ENCODE data around the gene CTNNBL1. TPM values are rescaled to one million over a fixed set of nuclear protein-coding genes. Genes with fewer than 3 reads are reported as not detected.

Gene CTNNBL1
- total RNA-seq, 3 donors from 2014 or later (not counting 1 experiment from before 2014, with no cell fraction given): 59.1 to 75.6 (median 67.6) TPM

DNA sequence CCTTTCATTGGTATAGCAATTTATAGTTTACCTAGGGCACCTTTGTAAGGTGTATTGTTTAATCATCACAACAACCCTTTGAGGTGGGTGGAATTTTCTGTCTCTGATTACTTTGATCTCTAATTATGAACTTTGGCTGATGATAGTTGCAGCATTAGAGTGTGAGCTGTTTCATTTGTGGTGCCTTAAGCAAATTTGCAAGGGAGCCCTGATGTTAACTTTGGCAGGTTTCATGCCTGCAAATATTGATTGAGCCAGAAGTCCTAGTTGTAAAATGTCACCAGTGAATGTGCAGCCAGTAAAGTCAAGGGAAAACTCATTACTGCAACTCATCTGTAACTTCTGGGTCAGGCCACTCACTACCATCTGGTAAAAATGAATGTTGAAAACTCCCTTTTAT is 29.8 kb downstream of the CTNNBL1 start:
- Histone ChIP-seq H3K4me3 (ENCODE audit: low read length) (no peak overlapping the region), H3K4me1 (ENCODE audit: control insufficient read depth, insufficient read depth, low read length) (no peaks in the 10 kb centered on the region), H3K27ac (ENCODE audit: low read length) (no peak overlapping the region), H3K27me3 (ENCODE audit: control insufficient read depth, insufficient read depth, low read length) (no peaks in the 10 kb centered on the region), H3K9me3 (ENCODE audit: control insufficient read depth, insufficient read depth, low read length) (no peaks in the 10 kb centered on the region), H3K36me3 (ENCODE audit: control insufficient read depth, insufficient read depth, low read length) (no peaks in the 10 kb centered on the region)
- DNase-seq (no peak), ATAC-seq (no peak)
- peak overlapping the region in 1 of 2 donors; percentile 45 for H3K27ac Mint-ChIP-seq
- peaks cover 33 to 46% of the 10 kb centered on the region in 2 donors for H3K4me1 Mint-ChIP-seq
- H3K4me3 Mint-ChIP-seq: no peak overlapping the region
- no peak for TF ChIP-seq CTCF (IDR thresholded peaks at IDR 0.05)
- peaks cover 2 to 4% of the 10 kb centered on the region in 2 donors for H3K9me3 Mint-ChIP-seq
- intact Hi-C loops (cut with micrococcal nuclease): no loop called here
- no peaks in the 10 kb centered on the region for H3K27me3 Mint-ChIP-seq (ENCODE audit: low read depth in 2 of 2)
- H3K36me3 Mint-ChIP-seq: peaks cover 8% of the 10 kb centered on the region

DNA sequence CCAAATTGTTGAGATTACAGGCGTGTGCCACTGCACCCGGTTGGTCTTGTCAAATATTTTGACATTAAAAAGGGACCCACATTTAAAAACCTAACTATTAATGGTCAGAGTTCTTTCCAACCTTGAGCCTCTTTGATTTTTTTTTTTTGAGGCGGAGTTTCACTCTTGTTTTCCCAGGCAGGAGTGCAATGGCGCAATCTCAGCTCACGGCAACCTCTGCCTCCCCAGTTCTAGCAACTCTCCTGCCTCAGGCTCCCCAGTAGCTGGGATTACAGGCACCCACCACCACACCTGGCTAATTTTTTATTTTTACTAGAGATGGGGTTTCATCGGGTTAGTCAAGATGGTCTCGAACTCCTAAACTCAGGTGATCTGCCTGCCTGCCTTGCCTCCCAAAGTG is 31.3 kb downstream of the CTNNBL1 start:
- Histone ChIP-seq H3K9me3 (ENCODE audit: control insufficient read depth, insufficient read depth, low read length) (no peaks in the 10 kb centered on the region), H3K4me3 (ENCODE audit: low read length) (no peak overlapping the region), H3K27ac (ENCODE audit: low read length) (no peak overlapping the region), H3K4me1 (ENCODE audit: control insufficient read depth, insufficient read depth, low read length) (no peaks in the 10 kb centered on the region), H3K36me3 (ENCODE audit: control insufficient read depth, insufficient read depth, low read length) (no peaks in the 10 kb centered on the region), H3K27me3 (ENCODE audit: control insufficient read depth, insufficient read depth, low read length) (no peaks in the 10 kb centered on the region)
- no peak for TF ChIP-seq CTCF (IDR thresholded peaks at IDR 0.05)
- WGBS (ENCODE audit: insufficient coverage): 100% methylated on average over 7 of the region's 7 CpGs
- ATAC-seq: no peak
- no peak overlapping the region for H3K4me3 Mint-ChIP-seq
- H3K27ac Mint-ChIP-seq: no peak overlapping the region
- peaks cover 8% of the 10 kb centered on the region for H3K36me3 Mint-ChIP-seq
- no peaks in the 10 kb centered on the region for H3K27me3 Mint-ChIP-seq (ENCODE audit: low read depth in 2 of 2)
- no peak for DNase-seq
- H3K4me1 Mint-ChIP-seq: peaks cover 47 to 54% of the 10 kb centered on the region in 2 donors
- intact Hi-C loops (cut with micrococcal nuclease): no loop called here
- H3K9me3 Mint-ChIP-seq: peaks cover 2 to 4% of the 10 kb centered on the region in 2 donors

DNA sequence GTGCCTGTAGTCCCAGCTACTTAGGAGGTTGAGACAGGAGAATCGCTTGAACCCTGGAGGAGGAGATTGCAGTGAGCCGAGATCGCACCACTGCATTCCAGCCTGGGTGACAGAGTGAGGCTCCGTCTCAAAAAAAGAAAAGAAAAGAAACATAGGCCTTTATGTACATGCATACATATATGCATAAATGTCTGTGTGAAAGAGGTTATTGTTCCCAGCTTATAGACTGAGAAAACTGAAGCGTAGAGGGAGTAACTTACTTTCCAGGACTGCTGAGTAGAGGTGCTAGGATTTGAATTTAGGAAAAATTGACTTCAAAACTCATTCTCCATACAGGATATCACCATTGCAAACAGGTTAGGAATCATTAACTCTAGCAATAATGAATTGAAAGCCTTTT is 32.0 kb downstream of the CTNNBL1 start:
- no peaks in the 10 kb centered on the region for H3K9me3 ChIP-seq (ENCODE audit: control insufficient read depth, insufficient read depth, low read length)
- Mint-ChIP-seq H3K4me3 (no peak overlapping the region), H3K27me3 (ENCODE audit: low read depth in 2 of 2) (no peaks in the 10 kb centered on the region), H3K36me3 (peaks cover 8% of the 10 kb centered on the region), H3K4me1 (peaks cover 51 to 56% of the 10 kb centered on the region in 2 donors), H3K9me3 (peaks cover 2 to 4% of the 10 kb centered on the region in 2 donors), H3K27ac (no peak overlapping the region)
- no peak for TF ChIP-seq CTCF (IDR thresholded peaks at IDR 0.05)
- no peaks in the 10 kb centered on the region for H3K4me1 ChIP-seq (ENCODE audit: control insufficient read depth, insufficient read depth, low read length)
- WGBS (ENCODE audit: insufficient coverage): 92% methylated on average over 2 of the region's 5 CpGs
- H3K27ac ChIP-seq (ENCODE audit: low read length): no peak overlapping the region
- intact Hi-C loops (cut with micrococcal nuclease): no loop called here
- H3K36me3 ChIP-seq (ENCODE audit: control insufficient read depth, insufficient read depth, low read length): no peaks in the 10 kb centered on the region
- ATAC-seq: no peak
- no peaks in the 10 kb centered on the region for H3K27me3 ChIP-seq (ENCODE audit: control insufficient read depth, insufficient read depth, low read length)
- DNase-seq: no peak
- no peak overlapping the region for H3K4me3 ChIP-seq (ENCODE audit: low read length)

DNA sequence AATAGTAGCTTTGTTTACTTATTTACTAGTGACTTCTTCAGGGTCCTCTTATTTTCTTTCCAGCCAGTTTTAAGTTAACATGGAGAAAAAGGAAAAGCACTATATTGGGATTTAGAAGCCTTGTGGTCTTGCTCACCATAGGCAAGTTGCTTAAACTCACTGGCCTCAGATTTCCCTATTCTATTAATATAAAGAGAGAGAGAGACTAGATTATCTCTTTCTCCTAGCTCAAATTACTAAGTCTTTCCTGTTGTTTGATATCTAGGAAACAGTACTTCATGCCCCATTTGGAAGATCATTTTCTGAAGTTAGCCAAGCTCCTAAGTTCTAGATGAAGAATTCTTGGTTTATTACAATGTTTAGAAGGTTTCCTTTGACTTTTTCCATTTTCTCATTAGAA is 32.5 kb downstream of the CTNNBL1 start:
- TF ChIP-seq CTCF (IDR thresholded peaks at IDR 0.05): no peak
- H3K36me3 Mint-ChIP-seq: peaks cover 7% of the 10 kb centered on the region
- H3K9me3 Mint-ChIP-seq: peaks cover 2 to 4% of the 10 kb centered on the region in 2 donors
- intact Hi-C loops (cut with micrococcal nuclease): no loop called here
- H3K27ac Mint-ChIP-seq: no peak overlapping the region
- no peaks in the 10 kb centered on the region for H3K36me3 ChIP-seq (ENCODE audit: control insufficient read depth, insufficient read depth, low read length)
- no peak for ATAC-seq
- H3K27ac ChIP-seq (ENCODE audit: low read length): no peak overlapping the region
- no peaks in the 10 kb centered on the region for H3K4me1 ChIP-seq (ENCODE audit: control insufficient read depth, insufficient read depth, low read length)
- H3K4me3 ChIP-seq (ENCODE audit: low read length): no peak overlapping the region
- no peak overlapping the region for H3K4me3 Mint-ChIP-seq
- H3K27me3 Mint-ChIP-seq (ENCODE audit: low read depth in 2 of 2): no peaks in the 10 kb centered on the region
- no peaks in the 10 kb centered on the region for H3K27me3 ChIP-seq (ENCODE audit: control insufficient read depth, insufficient read depth, low read length)
- no peaks in the 10 kb centered on the region for H3K9me3 ChIP-seq (ENCODE audit: control insufficient read depth, insufficient read depth, low read length)
- no peak for DNase-seq
- H3K4me1 Mint-ChIP-seq: peaks cover 51 to 55% of the 10 kb centered on the region in 2 donors

Data from natural killer cell (primary cell).